NCI-H1436 treated with DMSO at 0.1 percent for 48 hours (cell line): Measurements from ENCODE around the gene C16orf86.

ENCODE experiments used
- DNase-seq: peaks from one replicate; lab custom pipeline; 2025; lab: John Stamatoyannopoulos, UW

Gene C16orf86

GRCh38 chr16:67667453-67667816 lies 821 bp downstream of the C16orf86 start:
- DNase-seq, result no peak

GRCh38 chr16:67667817-67668494 lies 1.3 kb downstream of the C16orf86 start:
- peak; percentile 67 for DNase-seq

- no peak for DNase-seq
Observed at GRCh38 chr16:67668495-67669157, 2.0 kb downstream of the C16orf86 start.

- DNase-seq, result no peak
Observed at GRCh38 chr16:67669499-67670101, 3.0 kb downstream of the C16orf86 start.

GRCh38 chr16:67672306-67672705 lies 5.7 kb downstream of the C16orf86 start:
- DNase-seq, result no peak

GRCh38 chr16:67672739-67673662 lies 6.4 kb downstream of the C16orf86 start:
- DNase-seq, result no peak

GRCh38 chr16:67673712-67674580 lies 7.3 kb downstream of the C16orf86 start:
- no peak for DNase-seq

GRCh38 chr16:67674851-67675578 lies 8.4 kb downstream of the C16orf86 start:
- no peak for DNase-seq

- DNase-seq, result no peak
Observed at GRCh38 chr16:67675579-67675935, 8.9 kb downstream of the C16orf86 start.

- no peak for DNase-seq
Observed at GRCh38 chr16:67675999-67676398, 9.4 kb downstream of the C16orf86 start.

GRCh38 chr16:67676516-67676915 lies 9.9 kb downstream of the C16orf86 start:
- DNase-seq, result no peak

- DNase-seq, result no peak
Observed at GRCh38 chr16:67676939-67677338, 10.3 kb downstream of the C16orf86 start.

- no peak for DNase-seq
Observed at GRCh38 chr16:67677712-67678111, 11.1 kb downstream of the C16orf86 start.

GRCh38 chr16:67678354-67679023 lies 11.9 kb downstream of the C16orf86 start:
- DNase-seq, result no peak

- no peak for DNase-seq
Observed at GRCh38 chr16:67679935-67680897, 13.6 kb downstream of the C16orf86 start.

GRCh38 chr16:67683767-67684166 lies 17.2 kb downstream of the C16orf86 start:
- DNase-seq, result no peak

GRCh38 chr16:67685388-67686112 lies 18.9 kb downstream of the C16orf86 start:
- no peak for DNase-seq
